ENCODE measurements around the gene ADSS1.

ADSS1 gene

GRCh38 chr14:104789752-104790743 lies 66.0 kb downstream of the ADSS1 start:
- POLR2A ChIA-PET, result no interaction called here

GRCh38 chr14:104791425-104791824 lies 67.4 kb downstream of the ADSS1 start:
- DNase-seq (ENCODE audit: extremely low spot score), result no peak
- CTCF ChIA-PET, result interaction anchor here (1.1 to 3.6 kb wide), 2 partner anchors 23 to 25 kb away, joined by 3 to 13 read pairs; no protein-coding TSS in a partner anchor
- POLR2A ChIA-PET, result no interaction called here
- TF ChIP-seq CTCF (IDR thresholded peaks at IDR 0.05; ENCODE audit: control extremely low read depth, extremely low read depth, low read depth, missing control alignments), result no peak

More at GRCh38 chr14:104789752-104790743, 66.0 kb downstream of the ADSS1 start:
- DNase-seq (ENCODE audit: extremely low spot score), result no peak
- CTCF ChIA-PET, result interaction anchor here (0.6 to 3.6 kb wide), 5 partner anchors 22 to 300 kb away, joined by 3 to 13 read pairs (median 3); no protein-coding TSS in a partner anchor
- no peak for TF ChIP-seq CTCF (IDR thresholded peaks at IDR 0.05; ENCODE audit: control extremely low read depth, extremely low read depth, low read depth, missing control alignments)

- DNase-seq (ENCODE audit: extremely low spot score), result no peak
- ChIA-PET POLR2A (no interaction called here), CTCF (interaction anchor here (3.6 kb wide), 1 partner anchor 24 kb away, joined by 13 read pairs; no protein-coding TSS in a partner anchor)
- TF ChIP-seq CTCF (IDR thresholded peaks at IDR 0.05; ENCODE audit: control extremely low read depth, extremely low read depth, low read depth, missing control alignments), result no peak
These were observed 68.3 kb downstream of the ADSS1 start for GRCh38 chr14:104792101-104792884.

- ChIA-PET POLR2A (no interaction called here), CTCF (interaction anchor here (1.2 to 3.6 kb wide), 3 partner anchors 22 to 33 kb away, joined by 3 to 13 read pairs (median 8); no protein-coding TSS in a partner anchor)
- no peak for DNase-seq (ENCODE audit: extremely low spot score)
- TF ChIP-seq CTCF (IDR thresholded peaks at IDR 0.05; ENCODE audit: control extremely low read depth, extremely low read depth, low read depth, missing control alignments), result no peak
These were observed 69.1 kb downstream of the ADSS1 start for GRCh38 chr14:104792945-104793702.

- TF ChIP-seq CTCF (IDR thresholded peaks at IDR 0.05; ENCODE audit: control extremely low read depth, extremely low read depth, low read depth, missing control alignments), result no peak
- ChIA-PET POLR2A (no interaction called here), CTCF (interaction anchor here (1.2 to 1.6 kb wide), 2 partner anchors 23 to 32 kb away, joined by 3 to 8 read pairs; no protein-coding TSS in a partner anchor)
- no peak for DNase-seq (ENCODE audit: extremely low spot score)
These were observed 69.6 kb downstream of the ADSS1 start for GRCh38 chr14:104793703-104793959.

GRCh38 chr14:104794099-104794498 lies 70.1 kb downstream of the ADSS1 start:
- no peak for TF ChIP-seq CTCF (IDR thresholded peaks at IDR 0.05; ENCODE audit: control extremely low read depth, extremely low read depth, low read depth, missing control alignments)
- ChIA-PET POLR2A (no interaction called here), CTCF (interaction anchor here (1.2 to 1.6 kb wide), 2 partner anchors 23 to 32 kb away, joined by 3 to 8 read pairs; no protein-coding TSS in a partner anchor)
- DNase-seq (ENCODE audit: extremely low spot score), result peak; percentile 62

Data from GM10248 (cell line).